MM.1S (cell line): Measurements from ENCODE around the gene MRPS6.

Experiments
- EZH2 ChIP-seq: fragments of 300-600 bp; sonication (generic); optimal IDR thresholded peaks from 2 replicates; pipeline ENCODE3; 2017; ENCODE audit warnings: low read depth, mild to moderate bottlenecking, antibody characterized with exemption, low read length, mixed read lengths
- EZH2phosphoT487 ChIP-seq: fragments of 300-600 bp; sonication (generic); IDR thresholded peaks from 2 replicates; pipeline ENCODE4 v1.6.1; 2018; ENCODE audit warnings: antibody characterized with exemption, low read length
- TF ChIP-seq, protein P1 (sequence below): fragments of 300-600 bp; sonication (generic); IDR thresholded peaks from 2 replicates; pipeline ENCODE4 v1.5.1; 2016; ENCODE audit warnings: antibody characterized with exemption, low read length, mixed read lengths

- no peak for TF ChIP-seq EZH2
- TF ChIP-seq, protein P1, sequence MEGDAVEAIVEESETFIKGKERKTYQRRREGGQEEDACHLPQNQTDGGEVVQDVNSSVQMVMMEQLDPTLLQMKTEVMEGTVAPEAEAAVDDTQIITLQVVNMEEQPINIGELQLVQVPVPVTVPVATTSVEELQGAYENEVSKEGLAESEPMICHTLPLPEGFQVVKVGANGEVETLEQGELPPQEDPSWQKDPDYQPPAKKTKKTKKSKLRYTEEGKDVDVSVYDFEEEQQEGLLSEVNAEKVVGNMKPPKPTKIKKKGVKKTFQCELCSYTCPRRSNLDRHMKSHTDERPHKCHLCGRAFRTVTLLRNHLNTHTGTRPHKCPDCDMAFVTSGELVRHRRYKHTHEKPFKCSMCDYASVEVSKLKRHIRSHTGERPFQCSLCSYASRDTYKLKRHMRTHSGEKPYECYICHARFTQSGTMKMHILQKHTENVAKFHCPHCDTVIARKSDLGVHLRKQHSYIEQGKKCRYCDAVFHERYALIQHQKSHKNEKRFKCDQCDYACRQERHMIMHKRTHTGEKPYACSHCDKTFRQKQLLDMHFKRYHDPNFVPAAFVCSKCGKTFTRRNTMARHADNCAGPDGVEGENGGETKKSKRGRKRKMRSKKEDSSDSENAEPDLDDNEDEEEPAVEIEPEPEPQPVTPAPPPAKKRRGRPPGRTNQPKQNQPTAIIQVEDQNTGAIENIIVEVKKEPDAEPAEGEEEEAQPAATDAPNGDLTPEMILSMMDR: no peak
- TF ChIP-seq EZH2phosphoT487: no peak
Measured at GRCh38 chr21:34126691-34127090, 53.3 kb downstream of the MRPS6 start.
